SK-MEL-5 (cell line): Measurements from ENCODE around the gene PKP4. TPM values are rescaled to one million over a fixed set of nuclear protein-coding genes. Genes with fewer than 3 reads are reported as not detected.

Source experiments
- DNase-seq: peaks from one replicate; pipeline ENCODE4 v3.0.0-alpha.2; 2016; ENCODE audit warnings: low read depth, low spot score
- in situ Hi-C: cut with HindIII; loops from 2 replicates; pipeline ENCODE4 v1.10.0; 2016; ENCODE audit warnings: low sequenced_read_pairs, high pct_unique_total_duplicates, low pct_unique_long_range_greater_than_20kb
- total RNA-seq: library from RNA; depleted of rRNA; stranded (reverse); fragments of >200 nt; shearing (Covaris generic); gene quantifications from 2 replicates; pipeline ENCODE4 v1.2.3, GENCODE V29; 2014

PKP4 gene
- total RNA-seq, 1 experiment from 2014 or later: 16.7 TPM

GRCh38 chr2:158487419-158487818 lies 30.7 kb downstream of the PKP4 start:
- DNase-seq: no peak
- in situ Hi-C loops: no loop called here

GRCh38 chr2:158488442-158489216 lies 31.9 kb downstream of the PKP4 start:
- in situ Hi-C loops: no loop called here
- DNase-seq: peak; percentile 22

- DNase-seq: no peak
- in situ Hi-C loops: no loop called here
Observed at GRCh38 chr2:158489366-158490112, 32.8 kb downstream of the PKP4 start.

GRCh38 chr2:158491072-158491471 lies 34.3 kb downstream of the PKP4 start:
- DNase-seq: no peak
- in situ Hi-C loops: no loop called here

GRCh38 chr2:158493458-158493857 lies 36.7 kb downstream of the PKP4 start:
- in situ Hi-C loops: no loop called here
- DNase-seq: no peak

- DNase-seq: no peak
- in situ Hi-C loops: no loop called here
Observed at GRCh38 chr2:158495175-158495574, 38.4 kb downstream of the PKP4 start.

- in situ Hi-C loops: no loop called here
- no peak for DNase-seq
Observed at GRCh38 chr2:158496986-158497385, 40.2 kb downstream of the PKP4 start.

GRCh38 chr2:158497486-158497885 lies 40.7 kb downstream of the PKP4 start:
- in situ Hi-C loops: no loop called here
- no peak for DNase-seq

GRCh38 chr2:158498043-158498748 lies 41.4 kb downstream of the PKP4 start:
- in situ Hi-C loops: no loop called here
- no peak for DNase-seq

- in situ Hi-C loops: no loop called here
- DNase-seq: no peak
Observed at GRCh38 chr2:158498749-158499136, 42.0 kb downstream of the PKP4 start.

GRCh38 chr2:158499383-158499782 lies 42.6 kb downstream of the PKP4 start:
- in situ Hi-C loops: no loop called here
- no peak for DNase-seq

- DNase-seq: no peak
- in situ Hi-C loops: no loop called here
Observed at GRCh38 chr2:158500333-158500732, 43.6 kb downstream of the PKP4 start.

GRCh38 chr2:158501301-158501700 lies 44.5 kb downstream of the PKP4 start:
- in situ Hi-C loops: no loop called here
- DNase-seq: no peak

GRCh38 chr2:158502974-158503373 lies 46.2 kb downstream of the PKP4 start:
- DNase-seq: no peak
- in situ Hi-C loops: no loop called here

- in situ Hi-C loops: no loop called here
Observed at GRCh38 chr2:158504088-158504487, 47.3 kb downstream of the PKP4 start.

GRCh38 chr2:158505448-158505934 lies 48.7 kb downstream of the PKP4 start:
- in situ Hi-C loops: no loop called here

More at GRCh38 chr2:158504088-158504487, 47.3 kb downstream of the PKP4 start:
- DNase-seq: no peak

GRCh38 chr2:158507141-158507540 lies 50.4 kb downstream of the PKP4 start:
- in situ Hi-C loops: no loop called here
- DNase-seq: no peak

More at GRCh38 chr2:158505448-158505934, 48.7 kb downstream of the PKP4 start:
- no peak for DNase-seq

GRCh38 chr2:158507679-158508078 lies 50.9 kb downstream of the PKP4 start:
- DNase-seq: no peak
- in situ Hi-C loops: no loop called here
